GM12872 (cell line): Measurements from ENCODE around the gene TMEM254.

Experiments
- TF ChIP-seq, protein P1 (sequence below): IDR thresholded peaks from 3 replicates; pipeline ENCODE4 v1.5.1; 2011; ENCODE audit warnings: low read depth, mild to moderate bottlenecking, low read length, moderate library complexity; ENCODE audit not compliant: insufficient read depth

TMEM254 gene

DNA sequence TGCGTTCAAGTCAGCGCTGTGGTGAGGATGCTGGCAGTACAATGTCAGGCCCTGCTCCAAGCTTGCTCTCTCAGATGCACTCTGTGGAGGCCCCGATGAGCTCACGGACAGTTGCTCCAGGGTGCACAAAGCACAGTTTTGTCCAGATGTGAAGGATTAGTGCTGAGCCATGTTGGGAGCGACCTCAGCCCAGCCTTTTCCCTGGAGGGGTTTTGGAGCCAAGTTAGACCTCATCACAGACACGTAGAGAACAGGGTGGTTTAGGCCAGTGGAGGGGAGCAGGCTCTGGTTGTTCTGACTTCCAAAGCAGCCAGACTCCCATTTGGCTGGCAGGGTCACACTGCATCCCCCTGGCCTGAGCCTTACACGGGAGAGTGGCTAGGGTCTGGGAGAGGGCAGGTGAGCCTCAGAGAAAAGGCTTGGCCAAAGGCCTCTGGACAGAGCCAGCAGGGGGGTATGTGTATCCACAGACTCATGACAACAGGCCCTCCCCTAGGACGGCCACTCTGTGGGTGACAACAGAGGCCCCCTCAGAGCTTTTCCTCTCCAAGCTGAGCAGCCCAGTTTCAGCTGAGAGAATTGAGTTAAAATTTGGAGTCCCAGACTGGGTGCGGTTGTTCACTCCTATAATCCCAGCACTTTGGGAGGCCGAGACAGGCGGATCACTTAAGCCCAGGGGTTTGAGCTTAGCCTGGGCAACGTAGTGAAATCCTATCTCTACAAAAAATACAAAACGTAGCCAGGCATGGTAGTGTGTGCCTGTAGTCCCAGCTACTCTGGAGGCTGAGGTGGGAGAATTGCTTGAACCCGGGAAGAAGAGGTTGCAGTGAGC is 58.8 kb downstream of the TMEM254 start:
- TF ChIP-seq, protein P1, sequence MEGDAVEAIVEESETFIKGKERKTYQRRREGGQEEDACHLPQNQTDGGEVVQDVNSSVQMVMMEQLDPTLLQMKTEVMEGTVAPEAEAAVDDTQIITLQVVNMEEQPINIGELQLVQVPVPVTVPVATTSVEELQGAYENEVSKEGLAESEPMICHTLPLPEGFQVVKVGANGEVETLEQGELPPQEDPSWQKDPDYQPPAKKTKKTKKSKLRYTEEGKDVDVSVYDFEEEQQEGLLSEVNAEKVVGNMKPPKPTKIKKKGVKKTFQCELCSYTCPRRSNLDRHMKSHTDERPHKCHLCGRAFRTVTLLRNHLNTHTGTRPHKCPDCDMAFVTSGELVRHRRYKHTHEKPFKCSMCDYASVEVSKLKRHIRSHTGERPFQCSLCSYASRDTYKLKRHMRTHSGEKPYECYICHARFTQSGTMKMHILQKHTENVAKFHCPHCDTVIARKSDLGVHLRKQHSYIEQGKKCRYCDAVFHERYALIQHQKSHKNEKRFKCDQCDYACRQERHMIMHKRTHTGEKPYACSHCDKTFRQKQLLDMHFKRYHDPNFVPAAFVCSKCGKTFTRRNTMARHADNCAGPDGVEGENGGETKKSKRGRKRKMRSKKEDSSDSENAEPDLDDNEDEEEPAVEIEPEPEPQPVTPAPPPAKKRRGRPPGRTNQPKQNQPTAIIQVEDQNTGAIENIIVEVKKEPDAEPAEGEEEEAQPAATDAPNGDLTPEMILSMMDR: no peak

DNA sequence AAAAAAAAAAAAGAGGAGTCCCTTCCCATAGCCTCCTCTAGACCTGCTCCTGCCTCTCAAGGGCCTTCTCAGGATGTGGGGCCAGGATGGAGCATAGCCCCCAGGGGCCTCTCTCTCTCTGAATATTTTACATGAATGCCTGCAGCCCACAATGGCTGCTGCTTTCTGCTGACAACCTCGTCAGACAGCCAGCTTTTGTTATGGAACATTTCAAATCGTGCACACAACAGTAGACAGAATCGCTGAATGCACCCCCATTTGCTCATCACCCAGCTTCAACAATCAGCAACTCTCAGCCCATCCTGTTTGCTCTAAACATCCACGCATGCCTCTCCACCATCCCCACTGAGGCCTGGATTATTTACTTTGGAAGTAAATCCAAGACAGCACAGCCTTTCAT is 59.5 kb downstream of the TMEM254 start:
- TF ChIP-seq, protein P1: no peak

DNA sequence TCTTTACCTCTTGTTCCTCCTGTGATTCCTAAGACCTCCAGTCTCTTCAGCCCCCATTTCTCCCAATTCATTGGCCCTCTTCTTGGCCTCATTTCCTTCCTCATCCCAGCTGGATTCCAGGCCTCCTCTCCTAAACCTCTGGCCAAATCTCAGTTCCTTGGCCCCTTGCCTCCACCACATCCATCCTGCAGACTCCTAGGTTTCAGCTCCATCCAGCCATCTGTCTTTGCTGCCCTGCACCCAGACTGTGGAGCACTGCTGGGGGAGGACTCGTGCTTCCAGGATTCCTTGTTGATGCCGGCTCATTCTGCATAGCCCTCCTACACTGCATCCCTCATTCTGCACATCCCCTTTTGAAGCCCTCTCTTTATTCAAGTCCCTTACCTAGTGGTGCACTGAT is 60.8 kb downstream of the TMEM254 start:
- TF ChIP-seq, protein P1: no peak

DNA sequence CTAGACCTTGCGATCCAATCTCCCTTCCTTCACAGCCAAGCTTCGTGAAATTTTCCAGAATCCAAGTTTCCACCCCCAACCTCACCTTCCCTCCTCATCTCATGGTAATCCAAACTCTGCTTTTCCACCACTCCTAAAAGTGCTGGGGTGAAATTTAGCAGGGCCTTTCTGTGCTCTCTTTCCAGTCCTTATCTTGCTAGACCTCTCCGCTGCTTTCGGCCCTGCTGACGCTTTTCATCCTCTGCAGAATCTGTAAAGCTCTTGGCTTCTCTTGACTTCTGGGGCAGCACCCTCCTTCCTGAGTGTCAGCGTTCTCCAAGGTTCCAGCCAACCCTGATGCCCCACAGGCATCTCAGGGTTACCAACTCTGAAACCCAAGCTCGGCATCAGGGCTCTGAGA is 61.8 kb downstream of the TMEM254 start:
- TF ChIP-seq, protein P1: no peak

DNA sequence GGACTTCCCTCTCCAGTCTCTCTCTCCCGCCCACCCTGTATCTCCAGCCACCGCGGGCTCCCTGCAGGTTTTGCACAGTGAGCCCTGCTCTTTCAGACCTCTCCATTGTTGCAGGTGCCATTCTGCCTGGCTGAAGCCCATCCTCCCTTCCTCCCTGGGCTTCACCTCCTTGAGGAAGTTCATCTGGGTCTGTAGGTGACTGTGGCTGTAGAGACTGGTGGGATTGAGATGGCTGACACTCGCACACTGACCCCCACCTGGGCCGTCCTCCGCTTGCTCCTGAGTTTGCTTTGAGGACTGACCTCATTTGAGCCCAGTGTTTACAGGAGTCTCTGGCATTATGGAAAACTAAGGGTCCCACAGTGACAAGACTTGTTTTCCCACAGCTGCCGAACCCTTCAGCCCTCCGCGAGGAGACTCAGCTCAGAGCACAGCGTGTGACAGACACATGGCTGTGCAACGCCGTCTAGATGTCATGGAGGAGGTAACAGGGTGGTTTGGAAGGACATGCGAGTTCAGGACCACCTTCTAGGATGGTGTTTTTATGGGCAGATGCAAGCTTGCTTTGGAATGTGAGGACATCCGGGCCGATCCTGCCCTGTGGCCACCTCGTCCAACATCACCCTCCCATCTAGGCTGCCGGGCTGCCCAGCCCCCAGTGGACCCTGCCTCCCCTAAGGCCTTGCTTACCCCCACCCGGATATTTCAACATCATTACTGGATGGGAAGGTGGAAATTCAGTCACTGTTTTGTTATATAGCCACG is 63.4 kb downstream of the TMEM254 start:
- TF ChIP-seq, protein P1: no peak
